Adrenal gland (tissue), 12 donors: Measurements from ENCODE around the gene MRPS26. TPM values are rescaled to one million over a fixed set of nuclear protein-coding genes. Genes with fewer than 3 reads are reported as not detected.
"Not testable (repeated sequence)": the region's sequence is repeated elsewhere in the genome, so short reads cannot be mapped to it uniquely, and the experiment has no call there.

Experiments
- DNase-seq, 7 donors: peaks; one replicate each; pipeline ENCODE4 v3.0.0-alpha.2; 2019 to 2020
- H3K27ac ChIP-seq, 5 donors: fragments of 200-600 bp; sonication (generic) in 4 of 5; 1 replicate in 3 of 5; 2 replicates in 2 of 5; pipeline versions ENCODE4 v1.5.1 to v1.8.0; 2016 to 2020; ENCODE audit warnings: mild to moderate bottlenecking in 1 of 5
- H3K27me3 ChIP-seq: fragments of 200-600 bp; 2 replicates; pipeline ENCODE4 v1.8.0; 2021
- H3K36me3 ChIP-seq, 2 donors: fragments of 200-600 bp; replicated peaks in 1 of 2; 1 replicate in 1 of 2; 2 replicates in 1 of 2; pipeline versions ENCODE4 v1.5.1 to v1.8.0; 2018 to 2022
- H3K4me1 ChIP-seq, 2 donors: fragments of 200-600 bp; replicated peaks in 1 of 2; 1 replicate in 1 of 2; 2 replicates in 1 of 2; pipeline versions ENCODE4 v1.5.1 to v1.8.0; 2018 to 2021
- H3K4me3 ChIP-seq, 4 donors: fragments of 200-600 bp; sonication (generic) in 3 of 4; one replicate each; pipeline ENCODE4 v1.5.1; 2016 to 2018
- H3K9me3 ChIP-seq, 3 donors: fragments of 200-600 bp; sonication (generic) in 1 of 3; replicated peaks in 1 of 3; 1 replicate in 2 of 3; 2 replicates in 1 of 3; pipeline versions ENCODE4 v1.5.1 to v1.8.0; 2016 to 2021
- CTCF ChIP-seq, 6 experiments: fragments of 450-650 bp in 4 of 6; fragments of 200-600 bp in 2 of 6; sonication (generic) in 1 of 6; IDR thresholded peaks; 1 replicate in 5 of 6; 2 replicates in 1 of 6; pipeline versions ENCODE4 v1.5.1 to v1.8.0; 2016 to 2021; ENCODE audit warnings: antibody characterized with exemption in 6 of 6, mild to moderate bottlenecking in 2 of 6, moderate library complexity in 1 of 6
- POLR2A ChIP-seq, 2 donors: fragments of 450-650 bp; IDR thresholded peaks; one replicate each; pipeline ENCODE4 v1.6.1; 2017; ENCODE audit warnings: antibody characterized with exemption in 2 of 2, mild to moderate bottlenecking in 2 of 2, moderate library complexity in 1 of 2
- WGBS, 4 donors: extraction: QIAGEN DNeasy Blood & Tissue Kit in 2 of 4; methylation state at CpG; one replicate each; pipeline versions ENCODE4 v1.1.5 to v1.1.7; 2013 to 2017; 5-methylcytosine and 5-hydroxymethylcytosine counted together
- intact Hi-C, 2 donors: fragments of 100-400 bp; cut with DNase I; formaldehyde crosslinking; loops; one replicate each; pipeline versions ENCODE4 v1.14.1 to v1.15.0; 2022 to 2023
- polyA plus RNA-seq, 3 donors: library from polyadenylated mRNA; stranded (reverse); fragments of 200-250 nt in 2 of 3; fragments of 350-450 nt in 1 of 3; fragmentation: Illumina TruSeq in 1 of 3; extraction: RNeasy Lipid Tissue Mini Kit (QIAGEN cat#74804) in 1 of 3; gene quantifications; one replicate each; pipeline ENCODE4 v1.2.3, GENCODE V29; 2013 to 2014
- total RNA-seq, 9 donors: library from RNA; depleted of rRNA in 4 of 9; stranded (reverse); fragments of >200 nt in 4 of 9; fragments of 120-200 nt in 1 of 9; fragmentation: NEBNext Ultra II Directional in 1 of 9; extraction: Animal tissue kit (Norgen Biotek cat#: 25700) in 1 of 9; gene quantifications; one replicate each; pipeline versions ENCODE4 v1.1.0 to v1.2.4, GENCODE V29; 2013 to 2023
- donor health status: healthy with polysubstance abuse.
- donor health status: Bipolar disorder and iron deficiency.
- donor health status: DM: yes; HTN: yes; CAD: no.
- donor health status: DM: no; HTN: no; CAD: no.
- donor health status: DM: no; HTN: no; CAD: no.
- donor health status: DM: yes; HTN: yes; CAD: no.

MRPS26 gene
- total and polyA plus RNA-seq, 12 donors, result 27.9 to 145 (median 84.0) TPM

- H3K36me3 ChIP-seq, result no peaks in the 10 kb centered on the region
These were observed 25.4 kb downstream of the MRPS26 start for GRCh38 chr20:3071266-3071609.

GRCh38 chr20:3071610-3072529 is 26.0 kb downstream of the MRPS26 start, which contains the start of gene OXT:
OXT (plus strand) TSS chr20:3071620; CDS start chr20:3071656, 36 bp downstream.
- no peaks in the 10 kb centered on the region for H3K27me3 ChIP-seq
- intact Hi-C loops, result no loop called here
- no peak within 1 kb of the TSS for H3K27ac ChIP-seq
- H3K9me3 ChIP-seq, result no peaks in the 10 kb centered on the region
- DNase-seq, result peak in 2 of 7 donors; percentile 16 to 23
- TF ChIP-seq POLR2A (IDR thresholded peaks at IDR 0.05), result no peak
- TF ChIP-seq CTCF (IDR thresholded peaks at IDR 0.05), result no peak
- no peaks in the 10 kb centered on the region for H3K36me3 ChIP-seq
- 18 to 40% (median 25%) methylated on average over 3 to 95 of the region's 95 CpGs for WGBS, 4 donors
- H3K4me1 ChIP-seq, result peaks cover 11% of the 10 kb centered on the region in 2 donors
- peak within 1 kb of the TSS in 2 of 4 donors; percentile 20 to 54 for H3K4me3 ChIP-seq

More at GRCh38 chr20:3071266-3071609, 25.4 kb downstream of the MRPS26 start:
- H3K27me3 ChIP-seq, result no peaks in the 10 kb centered on the region
- no peak overlapping the region for H3K27ac ChIP-seq
- WGBS, 4 donors, result 65 to 79% (median 68%) methylated on average over 9 to 16 of the region's 16 CpGs
- intact Hi-C loops, result no loop called here
- H3K4me3 ChIP-seq, result peak overlapping the region in 1 of 4 donors; percentile 54
- H3K4me1 ChIP-seq, result peaks cover 11% of the 10 kb centered on the region in 2 donors
- H3K9me3 ChIP-seq, result no peaks in the 10 kb centered on the region
- DNase-seq, result no peak
- TF ChIP-seq CTCF (IDR thresholded peaks at IDR 0.05) (no peak), POLR2A (IDR thresholded peaks at IDR 0.05) (no peak)

GRCh38 chr20:3072530-3073250 is 26.8 kb downstream of the MRPS26 start:
- TF ChIP-seq CTCF (IDR thresholded peaks at IDR 0.05), result no peak
- no peak for TF ChIP-seq POLR2A (IDR thresholded peaks at IDR 0.05)
- intact Hi-C loops, result no loop called here
- Histone ChIP-seq H3K9me3 (no peaks in the 10 kb centered on the region), H3K4me3 (peak overlapping the region in 1 of 4 donors; percentile 54), H3K27ac (no peak overlapping the region), H3K4me1 (peaks cover 11% of the 10 kb centered on the region in 2 donors), H3K27me3 (no peaks in the 10 kb centered on the region), H3K36me3 (no peaks in the 10 kb centered on the region)
- peak in 1 of 7 donors; percentile 11 for DNase-seq
- 82 to 89% (median 85%) methylated on average over 22 of the region's 22 CpGs for WGBS, 4 donors

- H3K36me3 ChIP-seq, H3K9me3 ChIP-seq, H3K4me3 ChIP-seq, intact Hi-C loops, H3K27me3 ChIP-seq, H3K27ac ChIP-seq: not testable (repeated sequence)
- peaks cover 11% of the 10 kb centered on the region in 2 donors for H3K4me1 ChIP-seq
- WGBS, 4 donors, result 91 to 95% (median 94%) methylated on average over 8 of the region's 8 CpGs
- DNase-seq, result peak in 1 of 7 donors; percentile 5
These were observed 27.4 kb downstream of the MRPS26 start for GRCh38 chr20:3073251-3073643.
